SK-N-SH (cell line): ENCODE measurements around the gene ST7. TPM values are rescaled to one million over a fixed set of nuclear protein-coding genes. Genes with fewer than 3 reads are reported as not detected.

Experiments used
- CTCF ChIA-PET: fragments of 300-600, 350-600 bp; formaldehyde crosslinking; extraction: SDS; loops from one replicate; lab custom pipeline; 2021; lab: Yijun Ruan, JAX
- POLR2A ChIA-PET: fragments of 350-600 bp; sonication (Branson Sonifier 250); formaldehyde crosslinking; extraction: SDS; loops from one replicate; lab custom pipeline; 2020; ENCODE audit warnings: antibody characterized with exemption, inconsistent platforms; lab: Yijun Ruan, JAX
- DNase-seq: peaks from one replicate; pipeline ENCODE4 v3.0.0; 2012
- H2AFZ ChIP-seq: fragments of 200-600 bp; sonication (generic); 2 replicates; pipeline ENCODE4 v1.8.1; 2016; ENCODE audit warnings: antibody characterized with exemption, mild to moderate bottlenecking, low read depth
- H3F3A ChIP-seq: fragments of 200-600 bp; sonication (generic); replicated peaks from 2 replicates; pipeline ENCODE3; 2016; ENCODE audit warnings: antibody characterized with exemption, mild to moderate bottlenecking; ENCODE audit not compliant: insufficient read depth
- H3K27ac ChIP-seq, 2 experiments: fragments of 200-500 bp in 1 of 2; fragments of 200-600 bp in 1 of 2; sonication (Bioruptor generic) in 1 of 2; sonication (generic), shearing (Covaris generic) in 1 of 2; 2 replicates each; pipeline versions ENCODE4 v1.5.1 to v1.6.1; 2014 to 2016; ENCODE audit warnings: low read depth in 2 of 2, inconsistent platforms in 1 of 2, low read length in 1 of 2, mild to moderate bottlenecking in 1 of 2, mixed read lengths in 1 of 2
- H3K27me3 ChIP-seq: fragments of 200-600 bp; sonication (generic), shearing (Covaris generic); 2 replicates; pipeline ENCODE4 v1.6.1; 2016; ENCODE audit warnings: mixed run types; ENCODE audit not compliant: insufficient read depth
- H3K36me3 ChIP-seq, 2 experiments: fragments of 200-500 bp in 1 of 2; fragments of 200-600 bp in 1 of 2; sonication (Bioruptor generic) in 1 of 2; sonication (generic) in 1 of 2; replicated peaks in 1 of 2; 2 replicates each; pipeline versions ENCODE3 to v1.5.1; 2014 to 2016; ENCODE audit warnings: low read length in 1 of 2, mild to moderate bottlenecking in 1 of 2; ENCODE audit not compliant: insufficient read depth in 2 of 2, control insufficient read depth in 1 of 2
- H3K4me1 ChIP-seq, 2 experiments: fragments of 200-500 bp in 1 of 2; fragments of 200-600 bp in 1 of 2; sonication (Bioruptor generic) in 1 of 2; sonication (generic), shearing (Covaris generic) in 1 of 2; 2 replicates each; pipeline versions ENCODE4 v1.5.1 to v1.6.1; 2014 to 2016; ENCODE audit warnings: low read depth in 1 of 2, low read length in 1 of 2, mixed run types in 1 of 2; ENCODE audit not compliant: insufficient read depth in 2 of 2, control insufficient read depth in 1 of 2
- H3K4me2 ChIP-seq: fragments of 200-600 bp; sonication (generic), shearing (Covaris generic); 2 replicates; pipeline ENCODE4 v1.6.1; 2017; ENCODE audit warnings: mixed run types
- H3K4me3 ChIP-seq, 2 experiments: fragments of 200-500 bp in 1 of 2; fragments of 200-600 bp in 1 of 2; sonication (Bioruptor generic) in 1 of 2; sonication (generic), shearing (Covaris generic) in 1 of 2; 2 replicates each; pipeline versions ENCODE4 v1.5.1 to v1.8.1; 2014 to 2016; ENCODE audit warnings: low read depth in 2 of 2, inconsistent platforms in 1 of 2, low read length in 1 of 2, mild to moderate bottlenecking in 1 of 2, mixed read lengths in 1 of 2, moderate library complexity in 1 of 2
- H3K79me2 ChIP-seq: fragments of 200-600 bp; sonication (generic); 2 replicates; pipeline ENCODE4 v1.8.1; 2017; ENCODE audit warnings: mild to moderate bottlenecking; ENCODE audit not compliant: insufficient read depth
- H3K9ac ChIP-seq: fragments of 200-600 bp; sonication (generic); 2 replicates; pipeline ENCODE4 v1.6.1; 2017; ENCODE audit warnings: mixed run types
- H3K9me2 ChIP-seq: fragments of 200-600 bp; sonication (generic); 2 replicates; pipeline ENCODE4 v1.6.1; 2017; ENCODE audit warnings: mixed run types
- H3K9me3 ChIP-seq: fragments of 200-600 bp; sonication (generic); 2 replicates; pipeline ENCODE4 v1.6.1; 2017; ENCODE audit warnings: mixed run types, mild to moderate bottlenecking, moderate library complexity
- H4K20me1 ChIP-seq: fragments of 200-600 bp; sonication (generic); 2 replicates; pipeline ENCODE4 v1.6.1; 2017; ENCODE audit warnings: mild to moderate bottlenecking, mixed run types; ENCODE audit not compliant: insufficient read depth
- CHD2 ChIP-seq: fragments of 150-350 bp; IDR thresholded peaks from 2 replicates; pipeline ENCODE4 v1.6.1; 2018; ENCODE audit warnings: low read length; ENCODE audit not compliant: partially characterized antibody
- EP300 ChIP-seq, 2 experiments: IDR thresholded peaks; 2 replicates each; pipeline versions ENCODE4 v1.4.0 to v1.6.1; 2012; ENCODE audit warnings: borderline replicate concordance in 1 of 2, low read depth in 1 of 2, low read length in 1 of 2
- EZH2phosphoT487 ChIP-seq: fragments of 200-600 bp; sonication (generic); IDR thresholded peaks from 2 replicates; pipeline ENCODE4 v1.6.1; 2017; ENCODE audit warnings: low read depth, mixed run types, mild to moderate bottlenecking, antibody characterized with exemption, moderate library complexity, borderline replicate concordance
- GABPA ChIP-seq: IDR thresholded peaks from 2 replicates; pipeline ENCODE4 v1.4.0; 2012; ENCODE audit warnings: low read depth, mild to moderate bottlenecking
- GATA2 ChIP-seq: sonication (generic); formaldehyde crosslinking; IDR thresholded peaks from 2 replicates; pipeline ENCODE4 v1.5.0; 2020; ENCODE audit warnings: mild to moderate bottlenecking, missing genetic modification reagents
- MAX ChIP-seq: IDR thresholded peaks from 2 replicates; pipeline ENCODE4 v1.4.0; 2012; ENCODE audit warnings: low read depth
- MXI1 ChIP-seq: IDR thresholded peaks from 2 replicates; pipeline ENCODE4 v1.6.1; 2012; ENCODE audit warnings: mild to moderate bottlenecking, low read depth, low read length, improper control_type of control experiment
- NFIC ChIP-seq: IDR thresholded peaks from 2 replicates; pipeline ENCODE4 v1.4.0; 2012; ENCODE audit warnings: borderline replicate concordance
- NRF1 ChIP-seq: IDR thresholded peaks from 2 replicates; pipeline ENCODE4 v1.6.1; 2012; ENCODE audit warnings: low read depth, mild to moderate bottlenecking, low read length
- PBX3 ChIP-seq: IDR thresholded peaks from 2 replicates; pipeline ENCODE4; 2012
- RAD21 ChIP-seq: IDR thresholded peaks from 2 replicates; pipeline ENCODE4 v1.6.1; 2012; ENCODE audit warnings: mild to moderate bottlenecking, low read length
- RFX5 ChIP-seq: IDR thresholded peaks from 2 replicates; pipeline ENCODE4 v1.6.1; 2012; ENCODE audit warnings: mild to moderate bottlenecking, improper control_type of control experiment, low read length
- RXRA ChIP-seq: IDR thresholded peaks from 2 replicates; pipeline ENCODE4 v1.4.0; 2012; ENCODE audit warnings: low read depth, mild to moderate bottlenecking, borderline replicate concordance
- SMC3 ChIP-seq: IDR thresholded peaks from 2 replicates; pipeline ENCODE4 v1.6.1; 2012; ENCODE audit warnings: low read depth, low read length, improper control_type of control experiment
- USF1 ChIP-seq: IDR thresholded peaks from 2 replicates; pipeline ENCODE4 v1.4.0; 2012; ENCODE audit warnings: low read depth, borderline replicate concordance
- YY1 ChIP-seq: IDR thresholded peaks from 2 replicates; pipeline ENCODE4 v1.4.0; 2012; ENCODE audit warnings: low read depth, mild to moderate bottlenecking
- ZBTB33 ChIP-seq: IDR thresholded peaks from 2 replicates; pipeline ENCODE4 v1.4.0; 2012; ENCODE audit warnings: low read depth, borderline replicate concordance
- WGBS: methylation state at CpG from one replicate; pipeline ENCODE4 v1.1.6; 2017; ENCODE audit warnings: low lambda C conversion rate; 5-methylcytosine and 5-hydroxymethylcytosine counted together
- polyA plus RNA-seq, 3 experiments: library from polyadenylated mRNA; depleted of rRNA; stranded (reverse); fragments of >200 nt; gene quantifications; 2 replicates each; pipeline ENCODE4 v1.2.3, GENCODE V29; 2012

The ST7 gene
- polyA plus RNA-seq, 1 of the 3 experiments (the other 2 are of a cell fraction) = 23.5 TPM

GRCh38 chr7:117173035-117173770, 219.9 kb downstream of the ST7 start:
- CTCF ChIA-PET = interaction anchor here (1.0 to 1.1 kb wide), 2 partner anchors 14 to 16 kb away, joined by 3 to 5 read pairs; no protein-coding TSS in a partner anchor
- no peak overlapping the region for H3K4me2 ChIP-seq
- no peaks in the 10 kb centered on the region for H3K79me2 ChIP-seq
- H3K36me3 ChIP-seq = peaks cover 20 to 70% of the 10 kb centered on the region in 2 experiments
- no peaks in the 10 kb centered on the region for H3K9me2 ChIP-seq
- TF ChIP-seq USF1 = no peak
- no peak for TF ChIP-seq GABPA
- no peak for TF ChIP-seq EZH2phosphoT487
- no peak for TF ChIP-seq MXI1
- TF ChIP-seq CHD2 = no peak
- no peak for TF ChIP-seq RFX5
- TF ChIP-seq ZBTB33 = no peak
- no peak for TF ChIP-seq RAD21
- no peak for TF ChIP-seq GATA2 (CRISPR knock-in tag)
- TF ChIP-seq MAX = no peak
- no peak for TF ChIP-seq SMC3
- no peak for TF ChIP-seq YY1
- no peak for TF ChIP-seq PBX3
- TF ChIP-seq NRF1 = no peak
- no peak for TF ChIP-seq EP300 (IDR thresholded peaks at IDR 0.05; ENCODE audit: borderline replicate concordance in 1 of 2, low read depth in 1 of 2, low read length in 1 of 2)
- no peak for TF ChIP-seq NFIC
- TF ChIP-seq RXRA = no peak
- no peaks in the 10 kb centered on the region for H4K20me1 ChIP-seq
- no peaks in the 10 kb centered on the region for H3K9me3 ChIP-seq
- no peak overlapping the region for H3K27ac ChIP-seq
- no peak overlapping the region for H3K4me3 ChIP-seq
- WGBS = 95% methylated on average over 6 of the region's 6 CpGs
- no peaks in the 10 kb centered on the region for H3K27me3 ChIP-seq
- POLR2A ChIA-PET = no interaction called here
- H3F3A ChIP-seq = no peaks in the 10 kb centered on the region
- no peak for DNase-seq
- H3K9ac ChIP-seq = no peak overlapping the region
- H3K4me1 ChIP-seq = no peaks in the 10 kb centered on the region; a peak in 1 of 4 replicates
- H2AFZ ChIP-seq = no peak overlapping the region
